B cell (primary cell): ENCODE results near the gene GIPC3. TPM values are rescaled to one million over a fixed set of nuclear protein-coding genes. Genes with fewer than 3 reads are reported as not detected.
A peak's percentile ranks its signal among the peaks of the same experiment; 100 is the strongest.

ENCODE experiments used
- ATAC-seq: fragments of 200-7000 bp; cut with Tn5 transposase; one replicate; pipeline ENCODE4 v1.10.0; 2021; ENCODE audit warnings: low read depth, mild to moderate bottlenecking, moderate number of reproducible peaks, moderate library complexity
- CTCF ChIA-PET: fragments of 350-600 bp; sonication (Branson Sonifier 250); formaldehyde crosslinking; loops from one replicate; lab custom pipeline; 2021; ENCODE audit warnings: antibody characterized with exemption, inconsistent platforms; lab: Charles Lee
- POLR2A ChIA-PET: fragments of 350-600 bp; sonication (Branson Sonifier 250); formaldehyde crosslinking; loops from one replicate; lab custom pipeline; 2021; ENCODE audit warnings: antibody characterized with exemption; lab: Charles Lee
- DNase-seq: peaks from one replicate; pipeline ENCODE4 v3.0.0; 2013
- H2AFZ ChIP-seq: 2 replicates; pipeline ENCODE4 v1.6.1; 2012; ENCODE audit warnings: mild to moderate bottlenecking, low read depth, low read length; ENCODE audit not compliant: insufficient read depth, poor library complexity, severe bottlenecking
- H3K27ac ChIP-seq, 2 donors: 1 replicate in 1 of 2; 2 replicates in 1 of 2; pipeline ENCODE4 v1.5.1; 2012 to 2013; ENCODE audit warnings: low read length in 2 of 2, mild to moderate bottlenecking in 2 of 2, moderate library complexity in 1 of 2
- H3K27me3 ChIP-seq, 4 experiments: fragments of 200-600 bp in 1 of 4; sonication (generic) in 1 of 4; replicated peaks in 1 of 4; 1 replicate in 2 of 4; 2 replicates in 2 of 4; pipeline versions ENCODE4 v1.6.1 to v1.7.0; 2013 to 2016; ENCODE audit warnings: low read length in 3 of 4, mild to moderate bottlenecking in 2 of 4, mixed read lengths in 1 of 4, moderate library complexity in 1 of 4; ENCODE audit not compliant: insufficient read depth in 4 of 4, control insufficient read depth in 3 of 4; ENCODE audit errors: control extremely low read depth in 1 of 4
- H3K36me3 ChIP-seq, 2 experiments: replicated peaks in 1 of 2; 1 replicate in 1 of 2; 2 replicates in 1 of 2; pipeline versions ENCODE4 v1.6.1 to v1.7.1; 2013; ENCODE audit warnings: low read length in 1 of 2; ENCODE audit not compliant: insufficient read depth in 2 of 2, control insufficient read depth in 1 of 2; ENCODE audit errors: control extremely low read depth in 1 of 2, extremely low read depth in 1 of 2
- H3K4me1 ChIP-seq, 2 donors: fragments of 200-600 bp in 1 of 2; sonication (generic) in 1 of 2; 1 replicate in 1 of 2; 2 replicates in 1 of 2; pipeline versions ENCODE4 v1.5.1 to v1.6.1; 2013 to 2017; ENCODE audit warnings: low read length in 2 of 2; ENCODE audit not compliant: control insufficient read depth in 2 of 2, insufficient read depth in 2 of 2
- H3K4me2 ChIP-seq: replicated peaks from 2 replicates; pipeline ENCODE3; 2012; ENCODE audit warnings: mild to moderate bottlenecking, low read depth, low read length; ENCODE audit not compliant: poor library complexity, severe bottlenecking
- H3K4me3 ChIP-seq, 5 experiments: fragments of 200-600 bp in 1 of 5; sonication (generic) in 1 of 5; 1 replicate in 3 of 5; 2 replicates in 2 of 5; pipeline versions ENCODE4 v1.5.1 to v1.7.0; 2011 to 2016; ENCODE audit warnings: low read length in 4 of 5, mild to moderate bottlenecking in 4 of 5, low read depth in 2 of 5, control low read depth in 1 of 5, moderate library complexity in 1 of 5; ENCODE audit not compliant: insufficient read depth in 1 of 5; ENCODE audit errors: control extremely low read depth in 1 of 5, extremely low read depth in 1 of 5
- H3K79me2 ChIP-seq: fragments of 200-600 bp; sonication (generic); one replicate; pipeline ENCODE4 v1.6.0; 2016; ENCODE audit warnings: low read length; ENCODE audit not compliant: control insufficient read depth, insufficient read depth
- H3K9ac ChIP-seq: fragments of 200-600 bp; sonication (generic); 2 replicates; pipeline ENCODE4 v1.6.1; 2017; ENCODE audit warnings: mild to moderate bottlenecking, low read length, moderate library complexity
- H3K9me3 ChIP-seq, 3 donors: one replicate each; pipeline versions ENCODE4 v1.6.1 to v1.7.1; 2013; ENCODE audit warnings: low read length in 2 of 3; ENCODE audit not compliant: control insufficient read depth in 2 of 3, insufficient read depth in 1 of 3; ENCODE audit errors: control extremely low read depth in 1 of 3
- H4K20me1 ChIP-seq: 2 replicates; pipeline ENCODE4 v1.6.0; 2012; ENCODE audit warnings: mild to moderate bottlenecking, low read length; ENCODE audit not compliant: insufficient read depth, control insufficient read depth, poor library complexity, severe bottlenecking
- H3K27ac Mint-ChIP-seq: one replicate; pipeline ENCODE4 v1.8.0; 2021; ENCODE audit warnings: mixed read lengths
- H3K27me3 Mint-ChIP-seq: one replicate; pipeline ENCODE4 v1.8.0; 2021; ENCODE audit warnings: mixed read lengths
- H3K4me1 Mint-ChIP-seq: one replicate; pipeline ENCODE4 v1.8.0; 2021; ENCODE audit warnings: mixed read lengths
- H3K4me3 Mint-ChIP-seq: one replicate; pipeline ENCODE4 v1.8.0; 2021; ENCODE audit warnings: mixed read lengths
- H3K9me3 Mint-ChIP-seq: one replicate; pipeline ENCODE4 v1.8.0; 2022; ENCODE audit warnings: mixed read lengths; ENCODE audit not compliant: insufficient read depth
- CTCF ChIP-seq: fragments of 200-600 bp; IDR thresholded peaks from one replicate; pipeline ENCODE4 v1.8.0; 2022; ENCODE audit warnings: antibody characterized with exemption, mild to moderate bottlenecking
- EZH2 ChIP-seq: IDR thresholded peaks from 2 replicates; pipeline ENCODE4 v1.6.1; 2012; ENCODE audit warnings: borderline replicate concordance, low read depth, mild to moderate bottlenecking, moderate library complexity, low read length; ENCODE audit not compliant: insufficient read depth, poor library complexity, severe bottlenecking
- whole genome bisulfite sequencing: methylation state at CpG from one replicate; pipeline ENCODE4 v1.1.5; 2013; ENCODE audit warnings: missing lambda C conversion rate; ENCODE audit not compliant: insufficient coverage; 5-methylcytosine and 5-hydroxymethylcytosine counted together
- intact Hi-C: fragments of 100-400 bp; cut with micrococcal nuclease; formaldehyde crosslinking; loops from one replicate; pipeline ENCODE4 v1.10.0; 2022
- polyA plus RNA-seq: library from polyadenylated mRNA; depleted of rRNA; stranded (reverse); fragments of >200 nt; gene quantifications from 2 replicates; pipeline ENCODE4 v1.2.3, GENCODE V29; 2012
- total RNA-seq, 2 donors: library from RNA; stranded (reverse); fragments of 120-200 nt in 1 of 2; gene quantifications; 1 replicate in 1 of 2; 2 replicates in 1 of 2; pipeline versions ENCODE4 v1.2.3 to v1.2.4, GENCODE V29; 2013 to 2022

The GIPC3 gene
- total and polyA plus RNA-seq, 2 donors (not counting 1 experiment from before 2014, with no cell fraction given) = 0.47 to 0.48 TPM

- peaks cover 7% of the 10 kb centered on the region for H4K20me1 ChIP-seq
- no peak overlapping the region for H3K27ac Mint-ChIP-seq
- DNase-seq = no peak
- peaks cover 16% of the 10 kb centered on the region for H3K4me1 Mint-ChIP-seq
- intact Hi-C loops = loop anchor here (5.0 kb wide), 1 partner anchor 189 kb away; the partner anchor contains the start of genes APBA3 and MRPL54
- H3K4me3 Mint-ChIP-seq = peak overlapping the region; percentile 86
- no peaks in the 10 kb centered on the region for H3K27me3 Mint-ChIP-seq
- peak overlapping the region; percentile 92 for H2AFZ ChIP-seq
- H3K27ac ChIP-seq = peak overlapping the region; percentile 34 to 57
- ChIA-PET POLR2A (no interaction called here), CTCF (interaction anchor here (0.6 to 1.0 kb wide), 2 partner anchors 19 to 831 kb away, joined by 3 to 5 read pairs; no protein-coding TSS in a partner anchor)
- TF ChIP-seq EZH2 (no peak), CTCF (no peak)
- peaks cover 0 to 15% (median 0%) of the 10 kb centered on the region in 3 donors for H3K9me3 ChIP-seq
- peak overlapping the region; percentile 76 for H3K9ac ChIP-seq
- ATAC-seq = peak; percentile 1
- H3K4me3 ChIP-seq = peak overlapping the region; percentile 11 to 79 (median 74)
- peak overlapping the region; percentile 100 for H3K4me2 ChIP-seq
- H3K36me3 ChIP-seq = no peaks in the 10 kb centered on the region
- H3K79me2 ChIP-seq = no peaks in the 10 kb centered on the region
- H3K9me3 Mint-ChIP-seq = no peaks in the 10 kb centered on the region
- H3K27me3 ChIP-seq = no peaks in the 10 kb centered on the region
- peaks cover 12 to 18% of the 10 kb centered on the region in 2 donors for H3K4me1 ChIP-seq
- 1% methylated on average over 57 of the region's 60 CpGs for WGBS
Measured at GRCh38 chr19:3573162-3573857, 12.0 kb upstream of the GIPC3 start.
